LNCAP (cell line): ENCODE results near the gene KLHL22.

Source experiments
- CTCF ChIP-seq: fragments of 450-650 bp; IDR thresholded peaks from 2 replicates; pipeline ENCODE4 v1.5.1; 2017; ENCODE audit warnings: mild to moderate bottlenecking

The KLHL22 gene, protein sequence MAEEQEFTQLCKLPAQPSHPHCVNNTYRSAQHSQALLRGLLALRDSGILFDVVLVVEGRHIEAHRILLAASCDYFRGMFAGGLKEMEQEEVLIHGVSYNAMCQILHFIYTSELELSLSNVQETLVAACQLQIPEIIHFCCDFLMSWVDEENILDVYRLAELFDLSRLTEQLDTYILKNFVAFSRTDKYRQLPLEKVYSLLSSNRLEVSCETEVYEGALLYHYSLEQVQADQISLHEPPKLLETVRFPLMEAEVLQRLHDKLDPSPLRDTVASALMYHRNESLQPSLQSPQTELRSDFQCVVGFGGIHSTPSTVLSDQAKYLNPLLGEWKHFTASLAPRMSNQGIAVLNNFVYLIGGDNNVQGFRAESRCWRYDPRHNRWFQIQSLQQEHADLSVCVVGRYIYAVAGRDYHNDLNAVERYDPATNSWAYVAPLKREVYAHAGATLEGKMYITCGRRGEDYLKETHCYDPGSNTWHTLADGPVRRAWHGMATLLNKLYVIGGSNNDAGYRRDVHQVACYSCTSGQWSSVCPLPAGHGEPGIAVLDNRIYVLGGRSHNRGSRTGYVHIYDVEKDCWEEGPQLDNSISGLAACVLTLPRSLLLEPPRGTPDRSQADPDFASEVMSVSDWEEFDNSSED

GRCh38 chr22:20494978-20495860, at the start of gene KLHL22:
TSS of gene KLHL22 (minus strand) at chr22:20495795. CDS start at chr22:20489211, 6,584 bp downstream.
- no peak for TF ChIP-seq CTCF

DNA sequence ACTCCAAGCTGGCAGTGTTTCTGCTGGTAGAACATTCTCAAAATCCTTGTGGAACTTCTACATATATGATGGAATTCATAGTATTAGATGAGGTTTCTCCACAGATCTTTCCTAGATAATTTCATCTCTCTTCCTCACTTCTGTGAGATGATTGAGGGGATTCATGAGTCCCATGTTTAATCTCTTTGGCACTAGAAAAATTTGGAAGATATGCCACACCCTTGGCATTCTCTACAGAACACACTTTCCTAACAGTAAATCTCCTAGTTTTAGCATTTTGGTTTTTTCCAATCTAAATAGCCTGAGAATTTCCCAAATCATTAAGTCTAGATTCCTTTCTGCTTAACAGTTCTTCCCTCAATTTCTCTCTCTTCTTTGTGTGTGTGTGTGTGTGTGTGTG, 47.1 kb upstream of the KLHL22 start:
- TF ChIP-seq CTCF = no peak

DNA sequence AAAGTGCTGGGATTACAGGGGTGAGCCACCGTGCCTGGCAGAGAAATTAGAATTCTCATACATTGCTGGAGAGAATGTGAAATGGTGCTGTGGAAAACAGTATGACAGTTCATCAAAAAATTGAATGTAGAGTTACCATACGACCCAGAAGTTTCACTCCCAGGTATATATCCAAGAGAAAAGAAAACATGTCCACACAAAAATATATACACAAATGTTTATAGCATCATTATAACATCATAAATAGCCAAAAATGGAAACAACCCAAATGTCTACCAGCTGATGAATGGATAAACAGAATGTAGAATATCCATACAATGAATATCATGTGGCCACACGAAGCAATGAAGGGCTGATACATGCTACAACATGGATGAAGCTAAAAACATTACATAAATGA, 46.5 kb upstream of the KLHL22 start:
- TF ChIP-seq CTCF = no peak

DNA sequence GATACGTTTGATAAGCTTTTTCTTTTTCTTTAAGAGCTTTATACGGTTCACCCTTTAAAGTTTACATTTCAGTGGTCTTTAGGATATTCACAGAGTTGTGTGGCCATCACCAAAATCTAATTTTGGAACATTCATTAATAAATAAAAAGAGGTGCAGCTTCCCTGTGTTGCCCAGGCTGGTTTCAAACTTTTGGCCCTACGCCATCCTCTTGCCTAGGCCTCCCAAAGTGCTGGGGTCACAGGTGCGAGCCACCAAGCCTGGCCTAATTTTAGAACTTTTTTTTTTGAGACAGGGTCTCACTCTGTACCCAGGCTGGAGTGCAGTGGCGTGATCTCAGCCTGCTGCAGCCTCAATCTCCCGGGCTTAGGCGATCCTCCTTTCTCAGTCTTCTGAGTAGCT, 42.4 kb upstream of the KLHL22 start:
- no peak for TF ChIP-seq CTCF

- TF ChIP-seq CTCF = no peak
These were observed 41.7 kb upstream of the KLHL22 start for GRCh38 chr22:20537325-20537756.

GRCh38 chr22:20536590-20537324, 41.2 kb upstream of the KLHL22 start:
- TF ChIP-seq CTCF = no peak

DNA sequence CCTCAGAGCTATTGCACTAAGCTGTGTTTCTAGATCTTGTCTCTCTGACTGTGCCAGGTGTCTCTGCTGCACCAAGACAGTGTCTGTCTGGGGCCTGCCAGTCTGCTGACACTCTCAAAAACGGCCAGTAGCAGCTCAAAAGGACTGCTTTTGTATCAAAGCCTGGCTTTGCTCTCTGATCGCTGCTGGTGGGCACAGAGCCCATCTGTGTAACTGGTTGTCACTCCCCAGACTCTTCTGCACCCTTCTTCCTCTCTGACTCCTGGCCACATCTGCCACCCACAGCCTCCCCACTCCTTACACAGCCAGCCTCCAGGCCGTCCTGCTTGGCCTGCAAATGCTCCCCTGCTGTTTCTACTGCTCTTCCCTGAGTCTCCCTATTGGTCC, 38.3 kb upstream of the KLHL22 start:
- no peak for TF ChIP-seq CTCF
